ENCODE measurements around the gene APBA3. TPM values are rescaled to one million over a fixed set of nuclear protein-coding genes. Genes with fewer than 3 reads are reported as not detected.

Gene APBA3
- total and polyA plus RNA-seq, 9 of the 15 experiments (the other 6 are each of a cell fraction or from before 2014, with no cell fraction given): 0.10 to 29.5 (median 11.5) TPM

- FAIRE-seq (no peak), ATAC-seq (peak; percentile 63; the same call in 2 of the 3 replicates), DNase-seq (ENCODE audit: extremely low read depth in 1 of 4, low spot score in 3 of 4) (peak in 3 of 4 experiments; percentile 38 to 56 (median 53))
- in situ Hi-C loops (cut with MboI): no loop called here
- Histone ChIP-seq H3K9ac (ENCODE audit: insufficient read depth in 1 of 2, low read depth in 2 of 2, low read length in 2 of 2) (no peak overlapping the region), H3K4me3 (no peak overlapping the region), H3K36me3 (ENCODE audit: control insufficient read depth, insufficient read depth, low read length) (no peaks in the 10 kb centered on the region), H3K4me1 (replicated peaks in 1 of 2; ENCODE audit: control insufficient read depth in 2 of 2, insufficient read depth in 2 of 2, low read length in 2 of 2) (peaks cover 0 to 23% of the 10 kb centered on the region in 2 experiments; a peak in 3 of 5 replicates), H3K27ac (ENCODE audit: extremely low read depth, low read depth, low read length) (no peak overlapping the region), H3K9me3 (replicated peaks; ENCODE audit: control insufficient read depth, insufficient read depth, low read depth, low read length) (no peaks in the 10 kb centered on the region), H3K27me3 (ENCODE audit: control insufficient read depth in 2 of 2, insufficient read depth in 2 of 2, low read length in 2 of 2) (peaks cover 20 to 33% of the 10 kb centered on the region in 2 experiments; a peak in 4 of 5 replicates), H3K4me2 (ENCODE audit: insufficient read depth, low read length) (no peak overlapping the region), H3K9me1 (ENCODE audit: control insufficient read depth, insufficient read depth, low read length) (no peaks in the 10 kb centered on the region), H3K79me2 (ENCODE audit: control insufficient read depth, insufficient read depth, low read length) (no peaks in the 10 kb centered on the region), H2AFZ (ENCODE audit: low read depth, low read length) (no peak overlapping the region), H4K20me1 (replicated peaks; ENCODE audit: control insufficient read depth, insufficient read depth, low read length) (no peaks in the 10 kb centered on the region)
- intact Hi-C loops (cut with micrococcal nuclease): no loop called here
- ChIA-PET CTCF (ENCODE audit: low intra/inter-chr PET ratio) (no interaction called here), POLR2A (interaction anchor here (0.6 kb wide), 1 partner anchor 104 kb away, joined by 4 read pairs; no protein-coding TSS in a partner anchor)
- no TSS peak for BruUV-seq (replicated peaks)
- 11% methylated on average over 42 of the region's 46 CpGs for WGBS (ENCODE audit: insufficient coverage, low coverage, missing lambda C conversion rate)
- peak in 1 of 2 experiments; percentile 45; a peak in 1 of 4 replicates for TF ChIP-seq TEAD1 (CRISPR knock-in tag; IDR thresholded peaks at IDR 0.05)
- TF ChIP-seq GTF2E2 (tag; IDR thresholded peaks at IDR 0.05): no peak
- no peak for TF ChIP-seq XRCC3 (IDR thresholded peaks at IDR 0.05)
- TF ChIP-seq ZNF408 (CRISPR knock-in tag; IDR thresholded peaks at IDR 0.05; ENCODE audit: low read depth): no peak
- TF ChIP-seq POU5F1 (IDR thresholded peaks at IDR 0.05; ENCODE audit: borderline replicate concordance, low read depth, low read length, partially characterized antibody): no peak
- TF ChIP-seq SMARCA5 (IDR thresholded peaks at IDR 0.05): no peak
- peak; percentile 84 for TF ChIP-seq RFX1 (IDR thresholded peaks at IDR 0.05)
- TF ChIP-seq TCF7 (IDR thresholded peaks at IDR 0.05; ENCODE audit: borderline replicate concordance): no peak
- no peak for TF ChIP-seq GATA2 (CRISPR knock-in tag; IDR thresholded peaks at IDR 0.05)
- no peak for TF ChIP-seq HNRNPLL (IDR thresholded peaks at IDR 0.05; ENCODE audit: low read depth, low read length, poor library complexity, severe bottlenecking)
- no peak for TF ChIP-seq ZNF23 (CRISPR knock-in tag; IDR thresholded peaks at IDR 0.05)
- TF ChIP-seq COPS2 (conservative IDR thresholded peaks at IDR 0.05): no peak
- no peak for TF ChIP-seq RNF2 (IDR thresholded peaks at IDR 0.05)
- no peak for TF ChIP-seq MED1 (CRISPR knock-in tag; IDR thresholded peaks at IDR 0.05; ENCODE audit: borderline replicate concordance)
- no peak for TF ChIP-seq PBX2 (CRISPR knock-in tag; IDR thresholded peaks at IDR 0.05; ENCODE audit: low read depth)
- no peak for TF ChIP-seq PBX2 (tag; conservative IDR thresholded peaks at IDR 0.05; ENCODE audit: low read depth)
- no peak for TF ChIP-seq E2F6 (IDR thresholded peaks at IDR 0.05; ENCODE audit: borderline replicate concordance in 1 of 2, extremely low read depth in 1 of 2, insufficient read depth in 1 of 2, insufficient read length in 1 of 2, low read depth in 1 of 2, low read length in 1 of 2, poor library complexity in 1 of 2, severe bottlenecking in 1 of 2)
- no peak for TF ChIP-seq NONO (IDR thresholded peaks at IDR 0.05; ENCODE audit: low read depth in 2 of 2, low read length in 1 of 2)
- TF ChIP-seq EGR1 (conservative IDR thresholded peaks at IDR 0.05): peak; percentile 73
These were observed 40.1 kb upstream of the APBA3 start for GRCh38 chr19:3801412-3802096.
